ENCODE results near the gene COL23A1.

COL23A1 gene

DNA sequence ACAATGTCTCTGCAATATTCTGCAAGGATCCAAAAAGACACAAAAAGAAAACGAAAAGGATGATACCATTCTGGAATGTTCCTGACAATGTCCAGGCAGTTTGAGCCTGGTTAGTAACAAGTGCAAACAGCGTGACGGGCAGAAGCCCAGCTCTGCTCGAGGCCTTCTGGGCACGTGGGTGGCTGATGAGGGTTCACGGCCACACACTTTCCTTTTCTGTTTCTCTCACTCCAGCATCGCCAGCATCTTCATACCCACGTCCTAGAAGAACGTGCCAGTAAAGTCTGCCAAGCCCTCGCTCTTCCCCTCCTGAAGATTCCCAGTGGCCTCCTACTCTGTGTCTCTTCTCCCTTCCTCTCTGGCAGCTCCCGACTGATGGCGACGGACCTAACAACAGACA lies 36.7 kb downstream of the COL23A1 start:
- DNase-seq, result no peak

DNA sequence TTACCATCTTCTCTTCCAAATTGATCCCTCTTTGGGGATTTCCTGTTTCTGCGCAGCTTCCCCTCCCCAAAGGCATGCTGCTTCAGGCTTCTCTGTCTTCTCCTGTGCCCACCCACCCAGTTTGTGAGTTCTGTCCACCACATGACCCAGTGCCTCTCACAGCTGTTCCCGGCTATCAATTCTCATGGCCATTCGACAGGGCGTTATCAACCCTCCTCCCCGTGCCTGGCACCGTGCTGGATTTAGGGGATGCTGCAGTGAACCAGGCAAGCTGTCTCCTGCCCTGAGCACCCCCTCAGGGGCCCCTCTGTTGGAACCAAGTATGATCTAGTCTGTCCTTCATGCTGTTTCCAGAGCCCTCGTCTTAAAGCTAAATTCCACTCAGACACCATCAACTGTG lies 38.7 kb downstream of the COL23A1 start:
- no peak for DNase-seq

DNA sequence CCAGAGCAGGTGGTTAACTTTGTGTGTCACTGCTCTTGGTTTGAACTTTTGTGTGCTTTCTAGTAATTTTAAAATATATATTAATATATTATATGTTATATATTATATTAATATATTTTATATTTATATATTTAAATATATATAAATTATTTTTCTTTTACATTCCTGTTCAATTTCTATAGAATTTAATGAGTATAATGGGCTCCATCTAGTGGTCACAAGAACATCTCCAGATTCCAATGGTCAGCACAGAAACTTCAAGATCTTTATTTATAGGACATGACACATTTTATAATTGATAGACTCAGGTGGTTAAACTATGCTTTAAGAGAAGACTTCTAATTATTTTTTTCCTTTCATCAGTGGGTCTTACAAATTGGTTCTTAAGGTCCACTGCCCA lies 39.1 kb downstream of the COL23A1 start:
- no peak for DNase-seq

DNA sequence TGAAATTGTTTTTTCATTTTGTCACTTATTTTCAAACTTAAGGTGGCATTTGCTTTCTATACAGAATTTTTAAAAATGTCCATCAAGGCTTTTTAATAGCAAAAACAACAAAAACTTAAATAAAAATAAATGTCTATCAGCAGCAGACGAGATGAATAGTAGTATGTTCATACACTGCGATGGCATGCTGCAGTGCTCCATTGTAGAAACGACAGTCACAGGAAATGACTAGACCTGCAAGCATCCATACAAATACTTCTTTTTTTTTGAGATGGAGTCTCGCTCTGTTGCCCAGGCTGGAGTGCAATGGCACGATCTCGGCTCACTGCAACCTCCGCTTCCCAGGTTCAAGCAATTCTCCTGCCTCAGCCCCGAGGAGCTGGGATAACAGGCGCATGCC lies 41.4 kb downstream of the COL23A1 start:
- DNase-seq, result no peak

DNA sequence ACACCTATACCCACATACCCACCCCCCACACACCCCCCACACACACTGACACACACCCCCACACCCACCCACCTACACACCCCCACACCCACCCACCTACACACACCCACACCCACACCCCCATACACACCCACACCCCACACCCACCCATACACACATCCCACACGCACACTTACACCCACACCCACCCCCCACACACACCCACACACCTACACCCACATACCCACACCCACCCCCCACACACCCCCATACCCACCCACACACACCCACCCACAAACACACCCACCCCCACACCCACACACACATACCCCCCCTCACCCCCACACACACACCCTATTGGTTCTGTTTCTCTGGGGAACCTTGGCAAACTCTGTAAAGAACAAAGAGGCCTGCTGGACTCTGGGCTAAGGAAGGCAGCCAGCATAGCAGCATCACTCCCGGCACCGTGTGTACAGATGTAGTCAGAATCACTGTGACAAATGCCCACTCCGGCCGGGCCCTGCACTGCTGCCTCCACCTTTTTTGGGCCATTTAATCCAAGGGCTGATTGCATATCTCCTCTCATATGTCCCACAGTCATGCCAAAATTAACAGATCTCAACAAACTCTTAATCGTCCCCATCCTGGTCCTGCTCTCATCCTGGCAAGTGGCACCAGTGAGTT lies 42.3 kb downstream of the COL23A1 start:
- DNase-seq, result no peak

DNA sequence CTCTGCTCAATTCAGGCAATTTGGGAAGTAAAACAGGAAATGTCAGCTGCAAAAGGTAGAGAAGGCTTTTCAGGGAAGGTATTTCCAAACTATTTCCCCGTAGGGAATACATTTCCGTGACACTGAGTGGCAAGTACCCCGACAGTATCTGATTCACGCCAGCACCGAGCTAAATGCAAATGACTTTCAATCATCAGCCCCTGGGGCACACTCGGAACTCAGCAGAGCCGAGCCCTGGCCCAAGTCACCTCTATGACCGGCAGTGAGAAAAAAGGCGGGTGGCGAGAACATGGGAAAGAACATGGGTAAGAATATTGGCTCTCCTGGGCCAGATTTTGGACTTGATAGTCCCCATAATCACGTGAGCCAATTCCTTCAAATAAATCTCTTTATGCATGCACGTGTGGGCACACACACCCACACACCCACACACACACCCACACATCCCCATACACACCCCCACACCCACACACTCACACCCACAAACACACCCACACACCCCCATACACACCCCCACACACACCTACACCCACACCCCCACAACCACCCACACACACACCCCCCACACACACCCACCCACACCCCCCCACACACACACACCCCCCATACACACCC lies 43.0 kb downstream of the COL23A1 start:
- DNase-seq, result no peak

DNA sequence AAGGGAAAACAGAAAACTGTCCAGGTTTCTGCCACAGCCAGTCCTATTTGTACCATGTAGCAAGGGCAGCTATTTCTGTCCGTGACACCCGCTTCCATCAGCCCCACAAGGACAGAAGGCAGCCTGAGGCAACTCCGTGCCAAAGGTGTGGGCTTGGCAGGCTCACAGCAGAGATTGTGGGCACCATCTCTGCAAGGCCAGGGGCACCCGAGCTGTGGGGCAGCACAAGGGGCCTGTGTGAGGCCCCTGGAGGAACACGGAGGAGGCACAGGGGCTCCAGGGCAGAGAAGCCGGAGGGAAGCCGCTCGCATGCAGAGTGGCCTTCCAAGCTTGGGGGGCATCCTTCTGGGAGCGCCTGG lies 43.5 kb downstream of the COL23A1 start:
- DNase-seq, result no peak

DNA sequence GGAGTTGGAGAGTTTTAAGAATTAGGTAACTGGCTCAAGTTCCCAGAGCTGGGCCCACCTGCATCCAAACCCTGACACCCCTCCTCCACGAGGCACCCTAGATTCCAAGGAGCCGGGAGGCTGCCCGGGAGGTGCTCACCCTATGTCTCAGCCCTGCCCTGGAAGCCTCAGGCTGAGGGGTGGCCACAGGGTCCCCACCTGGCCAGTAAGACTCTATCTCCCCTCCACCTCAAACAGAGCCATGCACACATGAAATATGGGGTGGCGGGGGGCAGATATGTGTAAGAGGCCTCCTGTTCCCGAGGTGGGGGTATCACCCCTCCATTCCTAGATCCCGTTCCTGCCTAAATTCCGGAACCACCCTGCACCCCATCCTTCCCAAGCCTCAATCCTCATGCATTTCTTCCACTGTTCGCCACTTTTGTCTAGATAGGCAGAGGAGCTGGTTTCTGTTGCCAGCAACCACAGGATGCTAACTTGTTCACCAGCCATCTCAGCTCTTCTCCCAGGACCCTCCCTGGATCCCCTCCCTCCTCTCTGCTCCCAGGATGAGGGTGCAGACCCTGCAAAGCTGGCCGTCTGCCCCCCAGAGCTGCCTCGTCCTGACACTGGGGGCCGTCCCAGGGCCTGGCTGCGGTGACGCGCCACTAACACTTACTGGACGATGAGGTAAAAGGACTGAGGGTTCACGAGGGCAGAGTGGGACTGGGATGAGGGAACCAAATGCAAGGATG lies 44.1 kb downstream of the COL23A1 start:
- DNase-seq, result no peak

- DNase-seq, result no peak
Measured at GRCh38 chr5:178545176-178545575, 45.0 kb downstream of the COL23A1 start.

GRCh38 chr5:178544166-178544834 lies 45.9 kb downstream of the COL23A1 start:
- no peak for DNase-seq

DNA sequence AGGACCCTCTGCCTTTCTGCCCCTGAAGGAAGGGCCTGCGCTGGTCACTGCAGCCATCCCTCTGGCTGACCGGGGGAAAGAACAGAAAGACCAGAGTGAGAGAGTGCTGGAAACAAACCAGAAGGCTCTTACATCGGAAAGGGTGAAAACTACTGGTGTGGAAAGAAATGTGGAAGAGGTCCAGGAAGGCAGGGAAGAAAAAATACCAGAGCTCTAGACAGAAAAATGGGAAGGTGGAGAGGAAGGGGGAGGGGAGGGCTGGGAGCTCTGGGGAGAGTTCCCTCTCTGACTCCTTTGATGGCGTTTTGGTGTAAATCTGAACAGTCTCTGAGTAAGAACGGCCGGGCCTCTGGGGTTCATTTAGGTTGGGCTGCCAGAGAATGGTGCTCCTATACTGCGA lies 47.7 kb downstream of the COL23A1 start:
- DNase-seq, result no peak

- no peak for DNase-seq
Measured at GRCh38 chr5:178540526-178540925, 49.7 kb downstream of the COL23A1 start.

- DNase-seq, result no peak
Measured at GRCh38 chr5:178538741-178539229, 51.4 kb downstream of the COL23A1 start.

DNA sequence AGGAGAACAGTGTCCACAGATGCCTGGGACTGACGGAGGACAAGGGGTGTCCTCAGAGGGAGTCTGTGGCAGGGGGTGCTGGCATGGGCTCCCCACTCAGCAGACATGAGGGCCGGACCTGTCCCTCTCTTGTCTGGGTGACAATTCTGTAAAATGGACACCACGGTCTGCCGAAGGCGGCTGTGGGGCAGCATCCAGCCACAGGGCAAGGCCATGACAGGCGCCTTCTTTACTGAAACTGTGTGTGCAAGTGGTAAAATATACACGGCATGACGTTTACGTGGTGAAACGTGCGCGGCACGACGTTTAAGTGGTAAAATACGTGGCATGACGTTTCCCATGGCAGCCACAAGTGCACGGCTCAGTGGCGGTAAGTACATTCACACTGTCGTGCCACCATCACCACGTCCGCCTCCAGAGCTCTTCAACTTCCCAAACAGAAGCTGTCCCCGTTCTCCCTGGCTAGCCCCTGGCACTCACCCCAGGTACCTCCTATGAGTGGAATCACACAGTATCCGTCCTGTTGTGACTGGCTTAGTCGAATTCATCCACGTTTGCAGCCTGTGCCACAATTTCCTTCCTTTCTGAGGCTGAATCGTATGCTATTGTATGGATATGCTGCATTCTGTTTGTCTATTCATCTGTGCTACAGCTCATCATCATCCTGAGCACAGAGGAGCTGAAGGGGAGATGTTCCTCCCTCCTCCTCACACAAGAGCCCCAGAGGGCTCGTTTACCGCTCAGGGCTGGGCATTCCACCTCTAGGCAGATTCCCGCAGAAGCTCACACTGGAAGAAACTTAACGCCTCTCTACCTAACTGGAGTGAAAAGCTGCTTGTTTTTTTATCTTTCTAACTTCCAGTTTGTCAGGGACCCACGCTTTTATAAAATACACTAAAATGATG lies 52.5 kb downstream of the COL23A1 start:
- DNase-seq, result no peak

GRCh38 chr5:178536541-178537466 lies 53.4 kb downstream of the COL23A1 start:
- DNase-seq, result no peak

DNA sequence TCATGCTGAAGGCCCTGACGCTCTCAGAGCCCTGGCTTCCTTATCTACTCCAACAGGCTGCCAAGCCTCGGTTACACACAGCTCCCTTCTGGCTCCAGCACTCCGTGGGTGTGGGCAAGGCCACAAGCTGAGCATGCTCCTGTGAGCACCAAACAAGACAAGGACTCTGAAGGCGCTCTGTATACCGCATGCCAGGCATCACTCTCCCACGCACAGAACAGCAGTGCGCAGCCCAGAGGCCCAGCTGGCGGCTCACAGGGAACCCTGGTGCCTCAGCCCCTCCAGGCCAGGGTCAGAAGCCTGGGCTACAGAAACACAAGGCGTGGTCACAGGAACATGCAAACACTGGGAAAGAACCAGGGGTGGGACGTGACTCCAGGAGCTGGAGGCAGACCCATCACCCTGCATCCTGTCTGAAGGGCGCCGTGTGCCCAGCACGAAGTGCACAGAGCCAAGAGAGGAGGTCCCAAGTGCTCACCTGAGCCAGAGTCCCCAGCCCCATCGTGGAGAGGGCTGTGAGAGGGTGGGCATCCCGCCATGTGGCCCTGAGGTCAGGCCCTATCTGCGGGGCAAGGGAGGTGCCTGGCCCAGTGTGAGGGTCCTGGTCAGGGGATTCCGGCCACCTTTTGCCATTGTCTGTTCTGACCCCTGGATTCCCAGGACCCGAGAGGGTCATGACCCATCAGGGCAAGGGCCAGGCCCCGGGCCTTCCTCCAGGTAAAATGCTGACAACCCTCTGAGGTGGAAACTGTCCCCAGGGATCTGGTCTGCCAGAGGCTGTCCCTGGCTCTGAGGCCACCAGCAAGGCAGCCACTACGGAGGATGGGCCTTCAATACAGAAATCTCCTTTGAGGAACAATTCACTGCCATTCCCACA lies 54.7 kb downstream of the COL23A1 start:
- DNase-seq, result no peak

DNA sequence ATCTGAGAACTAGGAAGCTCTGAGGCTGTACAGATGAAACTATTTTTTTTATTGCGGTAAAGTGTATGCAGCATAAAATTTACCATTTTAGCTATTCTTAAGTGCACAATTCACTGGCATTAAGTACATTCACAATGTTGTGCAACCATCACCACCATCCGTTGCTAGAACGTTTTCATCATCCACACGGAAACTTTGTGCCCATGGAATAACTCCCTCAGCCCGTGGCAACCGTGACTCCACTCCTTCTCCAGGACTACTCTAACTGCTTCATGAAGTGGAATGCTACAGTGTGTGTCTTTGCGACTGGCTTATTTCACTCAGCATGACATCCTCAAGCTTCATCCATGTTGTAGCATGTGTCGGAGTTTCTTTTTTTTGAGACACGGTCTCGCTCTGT lies 57.1 kb downstream of the COL23A1 start:
- no peak for DNase-seq

DNA sequence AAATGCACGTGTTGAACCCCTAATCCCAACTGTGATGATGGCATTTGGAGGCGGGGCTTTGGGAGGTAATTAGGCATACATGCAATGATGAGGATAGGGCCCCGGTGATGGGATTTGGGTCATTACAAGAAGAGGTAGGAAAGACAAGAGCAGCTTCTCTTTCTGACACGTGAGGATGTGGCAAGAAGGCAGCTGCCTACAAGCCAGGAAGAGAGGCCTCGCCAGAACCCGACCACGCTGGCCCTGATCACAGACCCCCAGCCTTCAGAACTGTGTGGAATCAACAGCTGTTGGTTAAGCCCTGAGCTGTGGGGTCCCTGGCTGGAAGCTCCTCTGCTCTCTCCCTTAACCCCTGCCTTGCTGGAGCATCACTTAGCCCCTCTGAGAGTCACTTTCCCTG lies 57.5 kb downstream of the COL23A1 start:
- DNase-seq, result no peak

- DNase-seq, result no peak
Measured at GRCh38 chr5:178532236-178532635, 58.0 kb downstream of the COL23A1 start.

DNA sequence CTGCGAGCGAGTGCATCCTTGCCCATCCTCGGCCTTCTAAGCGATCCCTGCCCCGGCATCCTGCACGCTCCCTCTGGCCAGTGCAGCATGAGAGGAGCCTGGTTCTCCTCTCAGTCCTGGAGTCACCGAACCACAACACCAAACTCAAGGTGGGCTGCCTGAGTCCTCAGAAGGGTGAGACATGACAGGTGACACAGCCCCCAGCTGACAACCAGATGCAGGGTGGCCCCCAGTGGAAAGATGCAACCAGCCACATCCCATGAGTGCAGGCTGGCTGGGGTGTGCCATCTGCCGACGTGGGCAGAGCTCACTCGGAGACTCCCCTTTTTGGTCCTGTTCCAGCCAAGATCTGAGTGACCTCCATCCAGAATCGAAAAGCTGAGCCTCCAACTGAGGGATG lies 58.4 kb downstream of the COL23A1 start:
- DNase-seq, result no peak

Measured in activated CD4-positive, alpha-beta T cell treated with anti-CD3 and anti-CD28 coated beads, Interleukin-10, Interleukin-2, amounts not matched to agents 100 ng/mL and 50 ng/mL, durations not matched to agents 16 hours and 8 hours (primary cell).